Measurements from ENCODE around the gene WWOX. TPM values are rescaled to one million over a fixed set of nuclear protein-coding genes. Genes with fewer than 3 reads are reported as not detected.

WWOX gene
- total RNA-seq, 4 donors from 2014 or later = 76.8 to 102 (median 83.6) TPM

DNA sequence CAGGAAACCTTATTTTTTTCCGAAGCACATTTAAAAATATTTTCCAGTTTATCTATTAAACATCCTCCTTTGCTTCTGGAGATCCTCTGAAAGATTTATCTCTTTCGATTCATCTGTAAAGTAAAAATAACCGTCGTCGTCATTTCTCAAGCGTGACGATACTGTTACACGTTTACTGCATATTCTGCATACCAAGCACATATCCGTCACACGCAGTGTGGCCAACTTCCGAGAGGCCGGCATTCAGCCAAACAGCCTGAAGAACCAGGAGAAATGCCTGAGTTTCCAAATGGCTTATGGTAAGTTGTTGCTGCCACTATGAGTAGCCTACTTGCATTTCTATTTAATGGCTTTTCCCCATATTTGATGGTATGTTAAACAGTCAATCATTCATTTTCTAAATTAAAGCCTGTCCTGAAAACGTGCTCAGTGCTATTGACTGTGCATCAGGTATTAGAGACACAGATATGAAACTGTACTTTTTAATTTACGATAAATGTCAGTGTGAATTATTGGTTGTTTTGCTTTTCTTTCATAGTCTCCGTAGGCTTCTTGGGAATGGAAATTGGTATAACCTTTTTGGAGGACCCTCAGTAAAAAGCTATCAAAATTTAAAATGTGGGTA is 275.7 kb downstream of the WWOX start:
- no peak overlapping the region for H3K27ac ChIP-seq
- H3K27me3 ChIP-seq = no peaks in the 10 kb centered on the region
- DNase-seq (ENCODE audit: low spot score in 2 of 2) = no peak

GRCh38 chr16:78376452-78376851 is 277.0 kb downstream of the WWOX start:
- WGBS, 2 donors = 54 to 56% methylated on average over 4 of the region's 4 CpGs
- Histone ChIP-seq H3K27ac (no peak overlapping the region), H3K4me3 (no peak overlapping the region), H3K9me3 (peaks cover 0 to 3% (median 0%) of the 10 kb centered on the region in 4 donors), H3K36me3 (no peaks in the 10 kb centered on the region), H3K27me3 (no peaks in the 10 kb centered on the region), H3K4me1 (no peaks in the 10 kb centered on the region)
- no peak for TF ChIP-seq CTCF (IDR thresholded peaks at IDR 0.05)
- no peak for TF ChIP-seq EP300 (IDR thresholded peaks at IDR 0.05)
- TF ChIP-seq POLR2A (IDR thresholded peaks at IDR 0.05) = no peak
- DNase-seq (ENCODE audit: low spot score in 2 of 2) = no peak

More for the DNA sequence above, 275.7 kb downstream of the WWOX start:
- Histone ChIP-seq H3K9me3 (peaks cover 0 to 3% (median 0%) of the 10 kb centered on the region in 4 donors), H3K4me3 (no peak overlapping the region), H3K4me1 (no peaks in the 10 kb centered on the region), H3K36me3 (no peaks in the 10 kb centered on the region)
- TF ChIP-seq EP300 (IDR thresholded peaks at IDR 0.05) (no peak), POLR2A (IDR thresholded peaks at IDR 0.05) (no peak), CTCF (IDR thresholded peaks at IDR 0.05) (no peak)
- 91 to 92% methylated on average over 15 of the region's 15 CpGs for WGBS, 2 donors

- no peak for TF ChIP-seq CTCF (IDR thresholded peaks at IDR 0.05)
- no peak for TF ChIP-seq POLR2A (IDR thresholded peaks at IDR 0.05)
- no peak for TF ChIP-seq EP300 (IDR thresholded peaks at IDR 0.05)
- Histone ChIP-seq H3K9me3 (no peaks in the 10 kb centered on the region), H3K4me1 (no peaks in the 10 kb centered on the region), H3K27ac (no peak overlapping the region), H3K4me3 (no peak overlapping the region), H3K27me3 (no peaks in the 10 kb centered on the region), H3K36me3 (no peaks in the 10 kb centered on the region)
- no peak for DNase-seq (ENCODE audit: low spot score in 2 of 2)
- 96 to 97% methylated on average over 4 of the region's 4 CpGs for WGBS, 2 donors
Observed at GRCh38 chr16:78377312-78377711, 277.9 kb downstream of the WWOX start.

GRCh38 chr16:78381060-78381459 is 281.6 kb downstream of the WWOX start:
- Histone ChIP-seq H3K36me3 (no peaks in the 10 kb centered on the region), H3K4me1 (peaks cover 0 to 2% (median 0%) of the 10 kb centered on the region in 4 donors), H3K27me3 (no peaks in the 10 kb centered on the region), H3K4me3 (no peak overlapping the region), H3K9me3 (no peaks in the 10 kb centered on the region), H3K27ac (no peak overlapping the region)
- WGBS, 2 donors = 90 to 91% methylated on average over 1 of the region's 1 CpG
- DNase-seq (ENCODE audit: low spot score in 2 of 2) = no peak
- TF ChIP-seq POLR2A (IDR thresholded peaks at IDR 0.05) (no peak), EP300 (IDR thresholded peaks at IDR 0.05) (no peak), CTCF (IDR thresholded peaks at IDR 0.05) (no peak)

DNA sequence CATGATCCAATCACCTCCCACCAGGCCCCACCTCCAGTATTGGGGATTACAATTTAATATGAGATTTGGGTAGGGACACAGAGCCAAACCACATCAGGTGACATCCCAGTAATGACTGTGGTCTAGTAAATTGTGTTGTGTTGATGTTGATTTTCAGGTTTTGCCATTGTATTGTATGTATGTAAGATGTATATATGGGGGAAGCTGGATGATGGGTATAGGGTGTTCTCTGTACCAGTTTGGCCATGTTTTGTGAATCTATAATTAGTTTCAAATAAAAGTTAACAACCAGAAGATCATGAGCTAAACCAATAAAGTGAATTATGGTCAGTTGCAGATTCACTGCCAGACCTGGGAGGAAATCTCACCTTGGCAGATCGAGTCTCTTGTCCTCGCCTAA is 283.7 kb downstream of the WWOX start:
- no peak overlapping the region for H3K27ac ChIP-seq
- peaks cover 0 to 11% (median 0%) of the 10 kb centered on the region in 4 donors for H3K4me1 ChIP-seq
- H3K4me3 ChIP-seq = no peak overlapping the region
- DNase-seq (ENCODE audit: low spot score in 2 of 2) = no peak
- H3K9me3 ChIP-seq = no peaks in the 10 kb centered on the region
- H3K27me3 ChIP-seq = no peaks in the 10 kb centered on the region
- TF ChIP-seq CTCF (IDR thresholded peaks at IDR 0.05) (no peak), EP300 (IDR thresholded peaks at IDR 0.05) (no peak), POLR2A (IDR thresholded peaks at IDR 0.05) (no peak)
- WGBS, 2 donors = 77 to 92% methylated on average over 2 of the region's 2 CpGs
- peaks cover 0 to 5% (median 0%) of the 10 kb centered on the region in 3 donors for H3K36me3 ChIP-seq
